Posterior cingulate gyrus (tissue), 11 donors: Measurements from ENCODE around the gene IL15RA.
A peak's percentile ranks its signal among the peaks of the same experiment; 100 is the strongest.
"Not testable (repeated sequence)": the region's sequence is repeated elsewhere in the genome, so short reads cannot be mapped to it uniquely, and the experiment has no call there.

ENCODE experiments used
- DNase-seq, 10 donors: peaks; one replicate each; pipeline versions ENCODE4 v3.0.0 to v3.0.0-alpha.2; 2020 to 2021; ENCODE audit warnings: mixed read lengths in 3 of 10
- intact Hi-C: fragments of 100-400 bp; cut with DNase I; formaldehyde crosslinking; loops from one replicate; pipeline ENCODE4 v1.15.1; 2023

IL15RA gene

GRCh38 chr10:5941579-5941978 is 35.8 kb downstream of the IL15RA start:
- DNase-seq: peak in 3 of 10 donors; percentile 9 to 73 (median 30)
- intact Hi-C loops: no loop called here

GRCh38 chr10:5940807-5941218 is 36.5 kb downstream of the IL15RA start:
- intact Hi-C loops: no loop called here
- DNase-seq: peak in 3 of 10 donors; percentile 0 to 6 (median 5)

- intact Hi-C loops: no loop called here
- peak in 2 of 10 donors; percentile 5 to 50 for DNase-seq
Measured at GRCh38 chr10:5938291-5938690, 39.1 kb downstream of the IL15RA start.

- intact Hi-C loops: no loop called here
- peak in 2 of 10 donors; percentile 20 to 74 for DNase-seq
Measured at GRCh38 chr10:5937016-5937415, 40.3 kb downstream of the IL15RA start.

GRCh38 chr10:5935628-5936027 is 41.7 kb downstream of the IL15RA start:
- intact Hi-C loops: no loop called here
- DNase-seq: peak in 2 of 10 donors; percentile 28 to 32

GRCh38 chr10:5933909-5934546 is 43.3 kb downstream of the IL15RA start:
- intact Hi-C loops: no loop called here
- DNase-seq: peak in 2 of 10 donors; percentile 18 to 19

- intact Hi-C loops: no loop called here
- peak in 1 of 10 donors; percentile 4 for DNase-seq
Measured at GRCh38 chr10:5932345-5932744, 45.0 kb downstream of the IL15RA start.

- DNase-seq: peak in 2 of 10 donors; percentile 67 to 70
- intact Hi-C loops: no loop called here
Measured at GRCh38 chr10:5930272-5930671, 47.1 kb downstream of the IL15RA start.

- DNase-seq: peak in 2 of 10 donors; percentile 0 to 49
- intact Hi-C loops: loop anchor here (10.0 kb wide), 1 partner anchor 795 kb away; no protein-coding TSS in a partner anchor
Measured at GRCh38 chr10:5929442-5929841, 47.9 kb downstream of the IL15RA start.

- DNase-seq: peak in 1 of 10 donors; percentile 10
- intact Hi-C loops: loop anchor here (10.0 kb wide), 1 partner anchor 797 kb away; no protein-coding TSS in a partner anchor
Measured at GRCh38 chr10:5927306-5927705, 50.0 kb downstream of the IL15RA start.

- intact Hi-C loops: loop anchor here (10.0 kb wide), 1 partner anchor 800 kb away; no protein-coding TSS in a partner anchor
- peak in 1 of 10 donors; percentile 51 for DNase-seq
Measured at GRCh38 chr10:5924889-5925288, 52.5 kb downstream of the IL15RA start.

- intact Hi-C loops: loop anchor here (10.0 kb wide), 1 partner anchor 803 kb away; no protein-coding TSS in a partner anchor
- DNase-seq: peak in 1 of 10 donors; percentile 7
Measured at GRCh38 chr10:5921746-5922145, 55.6 kb downstream of the IL15RA start.

GRCh38 chr10:5919568-5919967 is 57.8 kb downstream of the IL15RA start:
- DNase-seq: no peak
- intact Hi-C loops: no loop called here

- no peak for DNase-seq
- intact Hi-C loops: no loop called here
Measured at GRCh38 chr10:5918763-5919162, 58.6 kb downstream of the IL15RA start.

GRCh38 chr10:5917305-5917704 is 60.0 kb downstream of the IL15RA start:
- intact Hi-C loops: no loop called here
- peak in 2 of 10 donors; percentile 34 to 82 for DNase-seq

GRCh38 chr10:5915451-5915850 is 61.9 kb downstream of the IL15RA start:
- intact Hi-C loops: no loop called here
- DNase-seq: no peak

- intact Hi-C loops: no loop called here
- no peak for DNase-seq
Measured at GRCh38 chr10:5913736-5914135, 63.6 kb downstream of the IL15RA start.

GRCh38 chr10:5911670-5912069 is 65.7 kb downstream of the IL15RA start:
- no peak for DNase-seq
- intact Hi-C loops: no loop called here

GRCh38 chr10:5910323-5911100 is 66.8 kb downstream of the IL15RA start:
- DNase-seq: no peak
- intact Hi-C loops: no loop called here

GRCh38 chr10:5908676-5909075 is 68.7 kb downstream of the IL15RA start:
- DNase-seq, intact Hi-C loops: not testable (repeated sequence)

GRCh38 chr10:5906651-5907050 is 70.7 kb downstream of the IL15RA start:
- DNase-seq: no peak
- intact Hi-C loops: no loop called here
